Measurements from ENCODE around the gene DOCK2.

DOCK2 gene

DNA sequence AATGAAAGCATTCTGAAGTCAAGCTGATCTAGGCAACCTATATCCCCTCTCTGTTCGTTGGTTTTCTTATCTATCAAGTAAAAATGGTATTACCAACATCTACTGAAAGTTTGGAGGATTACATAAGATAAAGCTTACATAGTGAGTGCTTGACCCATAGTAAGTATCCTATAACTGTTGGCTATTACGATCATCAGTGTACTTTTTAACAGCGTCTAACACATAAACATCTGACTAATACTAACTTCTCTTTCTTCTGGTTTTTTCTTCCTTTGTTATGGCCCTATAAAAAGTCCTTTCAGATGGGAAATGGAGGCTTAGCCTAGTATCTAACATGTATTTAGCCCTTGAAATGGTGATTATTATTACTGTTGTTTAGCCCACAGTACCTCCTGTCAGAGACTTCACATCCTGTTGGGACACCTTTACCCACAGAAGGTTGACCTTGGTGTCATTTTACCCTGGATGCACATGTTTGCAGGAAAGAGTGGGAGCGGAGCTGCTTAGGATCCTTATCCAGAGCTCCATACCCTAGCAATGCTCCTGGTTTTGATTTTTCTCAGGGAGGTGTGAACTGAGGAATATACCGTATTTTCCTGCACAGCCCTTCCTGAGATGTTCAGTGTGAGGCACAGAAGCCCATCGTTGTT, 337.2 kb downstream of the DOCK2 start:
- H3K4me3 ChIP-seq (ENCODE audit: low read length, poor library complexity, severe bottlenecking), result no peak overlapping the region
- no peaks in the 10 kb centered on the region for H3K27me3 ChIP-seq (ENCODE audit: insufficient read depth, low read length, poor library complexity, severe bottlenecking)
- no peaks in the 10 kb centered on the region for H3F3A ChIP-seq (ENCODE audit: low read depth)
- H3K9me2 ChIP-seq (replicated peaks; ENCODE audit: low read depth, low read length), result no peaks in the 10 kb centered on the region
- H3K9ac ChIP-seq (ENCODE audit: low read depth, low read length, poor library complexity, severe bottlenecking), result no peak overlapping the region
- no peaks in the 10 kb centered on the region for H3K79me2 ChIP-seq (ENCODE audit: insufficient read depth, low read length)
- H4K20me1 ChIP-seq (ENCODE audit: insufficient read depth, low read length, poor library complexity, severe bottlenecking), result no peaks in the 10 kb centered on the region
- no peak overlapping the region for H3K4me2 ChIP-seq (ENCODE audit: low read depth, low read length, poor library complexity, severe bottlenecking)
- H3K9me3 ChIP-seq (ENCODE audit: insufficient read depth, low read depth, low read length), result no peaks in the 10 kb centered on the region
- H3K4me1 ChIP-seq (ENCODE audit: insufficient read depth, low read length, poor library complexity, severe bottlenecking), result no peaks in the 10 kb centered on the region
- no peak overlapping the region for H2AFZ ChIP-seq (ENCODE audit: low read length)
- TF ChIP-seq EZH2phosphoT487 (IDR thresholded peaks at IDR 0.05; ENCODE audit: borderline replicate concordance), result no peak
- TF ChIP-seq, protein P1, sequence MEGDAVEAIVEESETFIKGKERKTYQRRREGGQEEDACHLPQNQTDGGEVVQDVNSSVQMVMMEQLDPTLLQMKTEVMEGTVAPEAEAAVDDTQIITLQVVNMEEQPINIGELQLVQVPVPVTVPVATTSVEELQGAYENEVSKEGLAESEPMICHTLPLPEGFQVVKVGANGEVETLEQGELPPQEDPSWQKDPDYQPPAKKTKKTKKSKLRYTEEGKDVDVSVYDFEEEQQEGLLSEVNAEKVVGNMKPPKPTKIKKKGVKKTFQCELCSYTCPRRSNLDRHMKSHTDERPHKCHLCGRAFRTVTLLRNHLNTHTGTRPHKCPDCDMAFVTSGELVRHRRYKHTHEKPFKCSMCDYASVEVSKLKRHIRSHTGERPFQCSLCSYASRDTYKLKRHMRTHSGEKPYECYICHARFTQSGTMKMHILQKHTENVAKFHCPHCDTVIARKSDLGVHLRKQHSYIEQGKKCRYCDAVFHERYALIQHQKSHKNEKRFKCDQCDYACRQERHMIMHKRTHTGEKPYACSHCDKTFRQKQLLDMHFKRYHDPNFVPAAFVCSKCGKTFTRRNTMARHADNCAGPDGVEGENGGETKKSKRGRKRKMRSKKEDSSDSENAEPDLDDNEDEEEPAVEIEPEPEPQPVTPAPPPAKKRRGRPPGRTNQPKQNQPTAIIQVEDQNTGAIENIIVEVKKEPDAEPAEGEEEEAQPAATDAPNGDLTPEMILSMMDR (conservative IDR thresholded peaks at IDR 0.05; ENCODE audit: low read length), result no peak
- no peaks in the 10 kb centered on the region for H3K36me3 ChIP-seq (ENCODE audit: insufficient read depth, low read length)

DNA sequence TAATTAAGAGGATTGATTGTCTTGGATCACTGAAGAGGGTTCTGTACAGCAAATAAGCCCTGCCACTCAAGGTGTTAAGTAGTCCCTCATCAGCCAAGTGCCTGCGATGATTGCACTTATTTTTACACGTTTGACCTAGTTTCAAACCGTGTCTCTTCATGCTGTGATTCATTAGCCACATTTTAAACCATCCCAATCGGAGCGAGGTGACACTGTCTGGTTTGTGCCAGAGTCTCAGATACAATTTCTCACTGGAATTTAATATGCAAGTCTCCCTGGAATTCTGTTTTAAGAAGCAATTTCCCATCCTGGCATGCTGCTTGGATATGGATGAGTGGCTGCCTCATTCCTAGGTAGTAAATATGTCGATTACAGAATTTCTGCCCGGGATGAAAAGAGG, 341.6 kb downstream of the DOCK2 start:
- no peak overlapping the region for H2AFZ ChIP-seq (ENCODE audit: low read length)
- H4K20me1 ChIP-seq (ENCODE audit: insufficient read depth, low read length, poor library complexity, severe bottlenecking), result no peaks in the 10 kb centered on the region
- H3F3A ChIP-seq (ENCODE audit: low read depth), result no peaks in the 10 kb centered on the region
- peaks cover 11% of the 10 kb centered on the region; the same call in 1 of the 2 replicates for H3K36me3 ChIP-seq (ENCODE audit: insufficient read depth, low read length)
- no peaks in the 10 kb centered on the region for H3K27me3 ChIP-seq (ENCODE audit: insufficient read depth, low read length, poor library complexity, severe bottlenecking)
- no peak overlapping the region for H3K9ac ChIP-seq (ENCODE audit: low read depth, low read length, poor library complexity, severe bottlenecking)
- no peaks in the 10 kb centered on the region for H3K9me3 ChIP-seq (ENCODE audit: insufficient read depth, low read depth, low read length)
- H3K4me2 ChIP-seq (ENCODE audit: low read depth, low read length, poor library complexity, severe bottlenecking), result no peak overlapping the region
- no peaks in the 10 kb centered on the region for H3K4me1 ChIP-seq (ENCODE audit: insufficient read depth, low read length, poor library complexity, severe bottlenecking)
- no peak for TF ChIP-seq EZH2phosphoT487 (IDR thresholded peaks at IDR 0.05; ENCODE audit: borderline replicate concordance)
- TF ChIP-seq, protein P1 (conservative IDR thresholded peaks at IDR 0.05; ENCODE audit: low read length), result no peak
- no peak overlapping the region for H3K4me3 ChIP-seq (ENCODE audit: low read length, poor library complexity, severe bottlenecking)
- no peaks in the 10 kb centered on the region for H3K79me2 ChIP-seq (ENCODE audit: insufficient read depth, low read length)
- H3K9me2 ChIP-seq (replicated peaks; ENCODE audit: low read depth, low read length), result no peaks in the 10 kb centered on the region

DNA sequence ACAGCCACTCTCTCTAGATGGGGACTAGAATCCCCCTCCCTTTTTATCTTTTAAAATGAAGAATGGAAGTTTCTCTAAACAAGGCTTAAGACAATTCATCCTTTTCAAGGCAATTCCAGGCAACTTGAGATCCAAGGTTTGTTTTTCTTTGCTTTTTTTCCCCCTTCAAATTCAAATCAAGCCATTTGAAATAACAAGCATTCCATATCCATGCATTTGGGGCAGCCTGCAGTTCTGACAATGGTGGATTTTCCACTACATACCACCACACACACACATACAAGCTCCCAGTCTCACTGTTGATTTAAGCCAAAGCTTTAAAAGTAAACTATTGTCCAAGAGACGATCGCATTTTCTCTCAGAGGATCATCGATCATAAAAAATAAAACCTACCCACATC, 342.8 kb downstream of the DOCK2 start:
- Histone ChIP-seq H4K20me1 (ENCODE audit: insufficient read depth, low read length, poor library complexity, severe bottlenecking) (no peaks in the 10 kb centered on the region), H3K27me3 (ENCODE audit: insufficient read depth, low read length, poor library complexity, severe bottlenecking) (no peaks in the 10 kb centered on the region), H3K9ac (ENCODE audit: low read depth, low read length, poor library complexity, severe bottlenecking) (no peak overlapping the region), H2AFZ (ENCODE audit: low read length) (no peak overlapping the region), H3K9me2 (replicated peaks; ENCODE audit: low read depth, low read length) (no peaks in the 10 kb centered on the region), H3K36me3 (ENCODE audit: insufficient read depth, low read length) (peaks cover 21% of the 10 kb centered on the region; the same call in 1 of the 2 replicates), H3K4me3 (ENCODE audit: low read length, poor library complexity, severe bottlenecking) (no peak overlapping the region), H3K4me2 (ENCODE audit: low read depth, low read length, poor library complexity, severe bottlenecking) (no peak overlapping the region), H3F3A (ENCODE audit: low read depth) (no peaks in the 10 kb centered on the region), H3K79me2 (ENCODE audit: insufficient read depth, low read length) (no peaks in the 10 kb centered on the region), H3K9me3 (ENCODE audit: insufficient read depth, low read depth, low read length) (no peaks in the 10 kb centered on the region), H3K4me1 (ENCODE audit: insufficient read depth, low read length, poor library complexity, severe bottlenecking) (no peaks in the 10 kb centered on the region)
- no peak for TF ChIP-seq EZH2phosphoT487 (IDR thresholded peaks at IDR 0.05; ENCODE audit: borderline replicate concordance)
- TF ChIP-seq, protein P1 (conservative IDR thresholded peaks at IDR 0.05; ENCODE audit: low read length), result no peak

All from Loucy (cell line).